Activated CD4-positive, CD25-positive, alpha-beta regulatory T cell (primary cell): Measurements from ENCODE around the gene BRF1.

Experiments
- DNase-seq, 4 experiments: peaks; one replicate each; lab custom pipeline; 2025; lab: John Stamatoyannopoulos, UW

BRF1 gene

DNA sequence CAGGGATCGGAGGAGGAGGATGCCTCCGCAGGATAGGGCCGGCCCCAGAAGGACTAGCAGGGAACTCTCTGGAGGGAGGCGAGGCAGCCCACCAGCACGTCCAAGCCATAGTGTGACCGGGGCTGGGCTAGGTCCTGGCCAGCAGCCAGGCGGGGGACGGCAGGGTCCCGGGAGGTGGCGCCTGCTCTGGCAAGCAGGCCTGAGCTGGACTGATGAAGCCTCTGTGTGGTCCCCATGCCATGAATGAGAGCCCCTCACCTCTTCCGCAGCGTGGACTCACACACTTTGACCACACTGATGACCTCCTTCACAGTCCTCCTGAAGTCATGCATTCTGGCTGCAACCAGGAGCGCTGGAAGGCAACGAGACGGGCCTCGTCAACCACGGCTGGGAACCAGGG is 72.2 kb downstream of the BRF1 start:
- DNase-seq: no peak

DNA sequence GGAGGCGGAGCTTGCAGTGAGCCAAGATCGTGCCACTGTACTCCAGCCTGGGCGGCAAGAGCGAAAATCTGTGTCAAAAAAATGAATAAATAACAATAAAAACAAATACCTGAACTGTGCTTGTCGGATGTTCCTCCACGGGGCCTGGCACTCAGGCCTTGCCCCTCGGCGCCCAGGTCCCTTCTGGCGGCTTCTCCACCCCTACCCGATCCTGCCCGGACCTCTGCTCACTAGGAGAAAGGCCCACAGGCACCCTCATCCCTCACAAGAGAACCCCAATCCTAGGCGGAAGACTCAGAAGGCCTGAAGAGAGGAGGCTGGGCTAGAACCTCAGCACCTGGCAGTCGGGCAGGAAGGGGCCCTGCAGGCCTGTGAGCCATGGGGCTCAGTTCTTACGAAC is 73.5 kb downstream of the BRF1 start:
- no peak for DNase-seq

- DNase-seq: no peak
Measured at GRCh38 chr14:105226198-105226597, 74.6 kb downstream of the BRF1 start.

- DNase-seq: no peak
Measured at GRCh38 chr14:105224845-105225570, 75.8 kb downstream of the BRF1 start.

DNA sequence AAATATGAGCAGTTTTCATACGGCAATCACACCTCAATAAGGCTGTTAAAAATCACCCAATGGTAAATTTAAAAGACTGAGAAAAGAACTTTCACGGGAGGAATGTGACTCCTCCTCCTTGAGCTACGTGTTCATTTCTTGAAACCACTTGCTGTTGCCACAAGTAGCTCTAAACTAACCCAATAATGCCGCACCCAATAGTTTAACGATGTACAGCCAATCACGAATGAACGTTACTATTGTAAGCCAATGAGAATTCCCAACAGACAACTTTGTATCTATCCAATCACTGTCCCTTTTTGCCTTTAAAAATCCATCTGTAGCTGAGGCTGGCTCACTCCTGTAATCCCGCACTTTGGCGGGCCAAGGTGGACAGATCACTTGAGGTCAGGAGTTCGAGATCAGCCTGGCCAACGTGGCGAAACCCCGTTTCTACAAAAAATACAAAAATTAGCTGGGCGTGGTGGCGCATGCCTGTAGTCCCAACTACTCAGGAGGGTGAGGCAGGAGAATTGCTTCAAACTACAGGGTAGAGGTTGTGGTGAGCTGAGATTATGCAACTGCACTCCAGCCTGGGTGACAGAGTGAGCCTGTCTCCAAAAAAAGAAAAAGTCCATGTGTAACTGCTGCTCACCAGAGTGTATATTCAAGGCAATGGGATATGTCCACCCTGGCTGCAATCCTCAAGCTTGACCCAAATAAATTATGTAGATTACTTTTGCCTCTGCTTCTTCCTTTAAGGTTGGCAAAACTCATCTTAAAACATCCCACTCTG is 76.8 kb downstream of the BRF1 start:
- DNase-seq: no peak

DNA sequence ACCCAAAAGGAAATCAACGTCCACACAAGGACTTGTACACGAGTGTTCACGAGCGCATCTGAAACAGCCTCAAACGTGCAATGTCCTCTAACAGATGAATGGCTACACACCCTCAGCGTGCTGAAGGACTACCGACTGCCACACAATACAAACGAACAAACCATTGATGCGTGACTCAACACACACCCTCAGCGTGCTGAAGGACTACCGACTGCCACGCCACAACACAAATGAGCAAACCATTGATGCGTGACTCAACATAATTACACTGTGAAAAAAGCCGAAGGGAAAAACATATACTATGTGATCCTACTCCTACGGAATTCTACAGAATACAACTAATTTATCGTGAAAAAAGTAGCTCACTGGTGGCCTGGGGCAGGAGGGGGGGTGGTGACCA is 77.5 kb downstream of the BRF1 start:
- no peak for DNase-seq

DNA sequence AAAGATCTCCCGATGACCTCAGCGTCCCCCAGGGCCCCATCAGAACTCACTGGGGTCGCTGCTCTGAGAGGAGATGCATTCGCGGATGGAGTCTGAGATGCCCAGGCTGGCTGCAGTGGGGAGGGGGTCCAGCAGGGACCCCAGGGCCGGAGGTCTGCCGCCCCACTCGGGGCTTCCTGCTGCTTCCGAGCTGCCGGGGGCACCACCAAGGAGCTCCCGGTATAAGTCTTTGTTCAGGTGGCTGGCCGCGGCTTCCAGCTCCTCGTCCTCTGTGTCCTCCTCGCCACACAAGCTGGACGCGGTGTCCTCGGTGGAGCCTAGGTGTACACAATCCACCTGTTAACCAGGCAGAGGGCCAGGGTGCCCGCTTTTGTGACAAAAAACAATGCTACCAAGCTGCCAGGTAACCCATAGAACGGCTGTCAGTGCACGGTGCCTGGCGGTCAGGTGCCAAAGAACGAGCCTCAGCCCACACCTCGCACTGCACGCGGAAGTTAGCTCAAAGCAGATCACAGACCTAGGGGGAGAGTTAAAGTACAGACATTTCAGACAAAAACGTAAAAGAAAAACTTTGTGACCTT is 79.1 kb downstream of the BRF1 start:
- no peak for DNase-seq

GRCh38 chr14:105220699-105221597 is 79.9 kb downstream of the BRF1 start:
- DNase-seq: no peak

DNA sequence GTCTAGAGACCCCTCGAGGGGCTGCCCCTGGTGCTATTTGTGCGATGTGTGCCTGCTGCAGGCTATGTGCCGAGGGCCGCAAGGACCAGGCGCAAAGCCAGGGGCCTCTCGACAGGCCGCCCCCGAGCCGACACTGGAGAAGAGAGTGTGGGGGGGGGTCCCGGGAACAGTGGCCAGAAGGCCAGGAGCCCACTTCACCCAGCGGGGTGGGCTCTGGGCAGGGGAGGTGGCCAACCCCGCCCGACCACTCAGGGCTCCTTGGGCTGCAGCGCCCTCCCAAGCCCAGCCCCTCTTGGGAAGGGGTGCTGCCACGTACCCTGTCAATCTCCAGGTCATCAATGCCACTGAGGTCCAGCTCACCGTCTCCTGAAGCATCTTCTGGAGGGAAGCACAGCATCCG is 81.0 kb downstream of the BRF1 start:
- no peak for DNase-seq

- no peak for DNase-seq
Measured at GRCh38 chr14:105219043-105219612, 81.7 kb downstream of the BRF1 start.

DNA sequence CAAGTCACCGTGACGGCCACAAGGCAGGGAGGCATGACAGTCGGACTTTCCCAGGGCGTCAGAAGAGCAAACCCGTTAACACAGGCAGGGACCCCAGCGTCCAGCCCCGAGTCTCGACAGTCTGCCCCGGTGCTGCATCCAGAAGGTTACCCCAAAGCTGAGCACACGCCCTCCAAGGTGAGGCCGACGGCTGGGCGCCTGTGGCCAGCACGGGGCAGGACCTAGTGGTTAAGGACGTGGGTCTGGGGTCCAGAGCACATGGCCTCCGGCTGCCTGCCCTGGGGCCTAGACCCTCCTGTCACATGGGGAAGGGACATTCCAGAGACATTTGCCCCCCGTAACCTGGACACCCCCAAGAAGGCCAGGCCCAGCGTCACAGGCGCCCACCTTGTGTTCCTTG is 82.2 kb downstream of the BRF1 start:
- no peak for DNase-seq

- no peak for DNase-seq
Measured at GRCh38 chr14:105217774-105218173, 83.0 kb downstream of the BRF1 start.

DNA sequence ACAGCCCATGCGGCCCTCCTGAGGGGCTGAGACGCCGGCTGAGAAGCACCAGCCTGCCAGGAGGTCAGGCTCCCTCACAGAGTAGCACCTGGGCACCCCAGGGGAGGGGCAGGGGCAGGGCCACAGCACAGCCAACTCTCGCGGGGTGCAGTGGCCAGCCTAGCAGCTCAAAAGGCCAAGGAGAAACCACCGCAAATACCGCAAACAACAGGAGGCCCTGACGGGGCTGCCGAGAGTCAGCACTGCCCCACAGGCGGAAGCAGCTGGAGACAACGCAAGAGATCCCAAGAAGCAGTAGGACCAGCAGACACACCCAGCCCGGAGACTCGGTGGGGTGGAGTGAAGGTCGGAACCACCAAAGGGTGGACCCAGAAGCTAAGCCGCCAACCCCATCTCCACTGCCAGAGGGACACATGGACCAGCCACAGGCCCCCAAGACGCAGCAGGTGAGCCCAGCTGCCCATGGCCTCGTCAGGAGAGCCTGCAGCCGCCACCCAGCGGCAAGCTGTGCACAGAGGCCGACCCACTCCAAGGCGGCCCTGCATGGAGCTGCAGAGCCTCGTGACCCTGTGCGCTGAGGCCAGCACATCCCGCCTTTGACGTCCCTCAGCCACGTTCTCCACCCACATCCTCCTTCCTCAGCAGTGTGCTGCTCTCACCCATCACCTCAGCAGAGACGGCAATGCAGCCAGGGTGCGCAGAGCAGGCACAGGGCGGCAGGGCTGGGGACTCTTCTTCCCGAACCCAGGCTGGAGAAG is 84.1 kb downstream of the BRF1 start:
- DNase-seq: no peak

DNA sequence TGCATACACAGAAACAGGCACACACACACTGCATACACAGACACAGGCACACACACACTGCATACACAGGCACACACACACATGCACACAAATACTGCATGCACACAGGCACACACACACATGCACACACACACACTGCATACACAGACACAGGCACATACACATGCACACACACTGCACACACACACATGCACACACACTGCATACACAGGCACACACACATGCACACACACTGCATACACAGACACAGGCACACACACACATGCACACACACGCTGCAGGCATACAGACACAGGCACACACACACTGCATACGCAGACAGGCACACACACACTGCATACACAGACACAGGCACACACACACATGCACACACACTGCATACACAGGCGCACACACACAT is 85.2 kb downstream of the BRF1 start:
- no peak for DNase-seq

- no peak for DNase-seq
Measured at GRCh38 chr14:105214324-105214915, 86.4 kb downstream of the BRF1 start.

- DNase-seq: no peak
Measured at GRCh38 chr14:105213361-105213760, 87.4 kb downstream of the BRF1 start.

DNA sequence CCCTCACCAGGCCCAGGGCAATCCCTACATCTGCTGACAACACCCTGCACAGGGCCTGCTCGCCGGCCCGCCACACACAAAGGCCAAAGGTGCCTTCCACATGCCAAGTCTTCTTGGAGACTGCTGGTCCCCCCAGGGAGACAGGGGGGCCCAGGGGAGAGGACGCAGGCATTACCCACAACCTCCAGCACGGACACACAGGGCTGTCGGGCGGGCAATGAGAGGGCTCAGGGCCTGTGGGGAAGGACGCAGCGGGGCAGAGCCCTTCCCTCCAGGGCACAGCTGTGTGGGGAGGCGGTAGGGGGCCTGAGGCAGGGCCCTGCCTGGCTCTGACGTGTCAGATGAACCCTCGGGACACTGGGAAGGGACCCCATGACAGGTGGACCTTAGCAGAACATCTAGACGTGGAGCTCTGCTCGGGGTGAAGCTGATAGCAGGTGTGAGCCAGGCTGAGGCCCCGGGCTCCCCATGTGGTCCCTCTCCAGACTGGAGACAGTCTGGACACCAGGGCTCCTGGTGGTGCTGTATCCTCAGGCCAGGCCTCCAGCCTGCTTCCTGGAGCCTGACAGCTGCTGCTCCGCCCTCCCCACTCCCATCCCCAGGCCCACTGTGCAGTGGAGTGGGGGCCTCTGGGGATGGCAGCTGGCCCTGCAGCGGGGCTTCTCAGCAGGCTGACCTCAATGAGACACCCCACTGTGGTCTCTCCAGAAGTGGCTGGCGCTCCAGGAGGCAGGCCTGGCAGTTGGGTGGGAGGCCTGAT is 88.1 kb downstream of the BRF1 start:
- DNase-seq: no peak

GRCh38 chr14:105211758-105212089 is 89.1 kb downstream of the BRF1 start:
- DNase-seq: no peak

- DNase-seq: no peak
Measured at GRCh38 chr14:105211086-105211757, 89.6 kb downstream of the BRF1 start.
